Neural progenitor cell (in vitro differentiated cells): ENCODE results near the gene CCDC178. TPM values are rescaled to one million over a fixed set of nuclear protein-coding genes. Genes with fewer than 3 reads are reported as not detected.

ENCODE experiments used
- DNase-seq: peaks from one replicate; pipeline ENCODE4 v3.0.0-alpha.2; 2016; ENCODE audit warnings: low spot score
- H2AFZ ChIP-seq: fragments of 200-600 bp; sonication (generic); replicated peaks from 2 replicates; pipeline ENCODE4 v1.6.1; 2016; ENCODE audit warnings: antibody characterized with exemption
- H3F3A ChIP-seq: fragments of 200-600 bp; sonication (generic); 2 replicates; pipeline ENCODE4 v1.6.1; 2016; ENCODE audit warnings: antibody characterized with exemption, low read depth
- H3K27ac ChIP-seq: fragments of 200-600 bp; sonication (generic); 2 replicates; pipeline ENCODE4 v1.5.1; 2016; ENCODE audit warnings: mild to moderate bottlenecking
- H3K27me3 ChIP-seq: fragments of 200-600 bp; sonication (generic); 2 replicates; pipeline ENCODE4 v1.6.1; 2016; ENCODE audit warnings: mild to moderate bottlenecking, moderate library complexity
- H3K36me3 ChIP-seq: fragments of 200-600 bp; sonication (generic); 2 replicates; pipeline ENCODE4 v1.5.1; 2016
- H3K4me1 ChIP-seq: fragments of 200-600 bp; sonication (generic); 2 replicates; pipeline ENCODE4 v1.6.1; 2016; ENCODE audit warnings: mixed run types
- H3K4me2 ChIP-seq: fragments of 200-600 bp; sonication (generic); 2 replicates; pipeline ENCODE4 v1.6.1; 2016
- H3K4me3 ChIP-seq: fragments of 200-600 bp; sonication (generic); 2 replicates; pipeline ENCODE4 v1.5.1; 2016
- H3K79me2 ChIP-seq: fragments of 200-600 bp; sonication (generic); 2 replicates; pipeline ENCODE4 v1.6.1; 2016; ENCODE audit warnings: low read depth
- H3K9ac ChIP-seq: fragments of 200-600 bp; sonication (generic); 2 replicates; pipeline ENCODE4 v1.6.1; 2016
- H3K9me3 ChIP-seq: fragments of 200-600 bp; sonication (generic); 2 replicates; pipeline ENCODE4 v1.5.1; 2016; ENCODE audit warnings: low read depth
- H4K20me1 ChIP-seq: fragments of 200-600 bp; sonication (generic); 2 replicates; pipeline ENCODE4 v1.6.1; 2016; ENCODE audit warnings: low read depth
- H3K27ac Mint-ChIP-seq: 3 replicates; pipeline ENCODE4 v1.8.0; 2021; ENCODE audit warnings: mixed read lengths
- H3K27me3 Mint-ChIP-seq: 2 replicates; pipeline ENCODE4 v1.8.0; 2022; ENCODE audit warnings: low read depth, mild to moderate bottlenecking, inconsistent platforms, moderate library complexity, mixed read lengths; ENCODE audit not compliant: insufficient read depth
- H3K36me3 Mint-ChIP-seq: 3 replicates; pipeline ENCODE4 v1.8.0; 2021; ENCODE audit warnings: mixed read lengths
- H3K4me1 Mint-ChIP-seq: 3 replicates; pipeline ENCODE4 v1.8.0; 2021; ENCODE audit warnings: mixed read lengths
- H3K4me3 Mint-ChIP-seq: 3 replicates; pipeline ENCODE4 v1.8.0; 2021; ENCODE audit warnings: mild to moderate bottlenecking, moderate library complexity, mixed read lengths
- H3K9me3 Mint-ChIP-seq: 3 replicates; pipeline ENCODE4 v1.8.0; 2020; ENCODE audit warnings: mixed read lengths
- CTCF ChIP-seq: fragments of 200-600 bp; sonication (generic); IDR thresholded peaks from 2 replicates; pipeline ENCODE4 v1.5.1; 2017; ENCODE audit warnings: antibody characterized with exemption, mild to moderate bottlenecking
- EZH2 ChIP-seq: fragments of 200-600 bp; sonication (generic); IDR thresholded peaks from 2 replicates; pipeline ENCODE4 v1.6.1; 2017; ENCODE audit warnings: antibody characterized with exemption, mild to moderate bottlenecking, moderate library complexity
- EZH2phosphoT487 ChIP-seq: fragments of 200-600 bp; sonication (generic); IDR thresholded peaks from 2 replicates; pipeline ENCODE4 v1.6.1; 2017; ENCODE audit warnings: antibody characterized with exemption
- total RNA-seq: library from RNA; depleted of rRNA; stranded (reverse); fragments of >200 nt; gene quantifications from 2 replicates; pipeline ENCODE4 v1.2.3, GENCODE V29; 2015; ENCODE audit warnings: low replicate concordance

CCDC178 gene
- total RNA-seq, 1 donor from 2014 or later, result 0.51 TPM

GRCh38 chr18:33460681-33461080 is 20.2 kb upstream of the CCDC178 start:
- H3K27ac ChIP-seq, result no peak overlapping the region
- H3K27me3 ChIP-seq, result no peaks in the 10 kb centered on the region
- Mint-ChIP-seq H3K9me3 (no peaks in the 10 kb centered on the region), H3K4me3 (no peak overlapping the region), H3K36me3 (no peaks in the 10 kb centered on the region), H3K27me3 (no peaks in the 10 kb centered on the region), H3K4me1 (no peaks in the 10 kb centered on the region), H3K27ac (no peak overlapping the region)
- H3F3A ChIP-seq, result no peaks in the 10 kb centered on the region
- H3K4me1 ChIP-seq, result no peaks in the 10 kb centered on the region
- no peaks in the 10 kb centered on the region for H3K79me2 ChIP-seq
- DNase-seq, result no peak
- TF ChIP-seq EZH2, result no peak
- no peak for TF ChIP-seq EZH2phosphoT487
- TF ChIP-seq CTCF, result no peak
- no peak overlapping the region for H3K9ac ChIP-seq
- H3K4me2 ChIP-seq, result no peak overlapping the region
- no peak overlapping the region for H3K4me3 ChIP-seq
- H4K20me1 ChIP-seq, result no peaks in the 10 kb centered on the region
- no peaks in the 10 kb centered on the region for H3K9me3 ChIP-seq
- no peaks in the 10 kb centered on the region for H3K36me3 ChIP-seq
- H2AFZ ChIP-seq, result no peak overlapping the region

GRCh38 chr18:33459612-33460011 is 19.1 kb upstream of the CCDC178 start:
- Histone ChIP-seq H3K4me2 (no peak overlapping the region), H2AFZ (no peak overlapping the region), H4K20me1 (no peaks in the 10 kb centered on the region), H3K4me3 (no peak overlapping the region), H3K9me3 (no peaks in the 10 kb centered on the region), H3K4me1 (no peaks in the 10 kb centered on the region), H3K9ac (no peak overlapping the region), H3K27me3 (no peaks in the 10 kb centered on the region), H3K36me3 (no peaks in the 10 kb centered on the region), H3F3A (no peaks in the 10 kb centered on the region), H3K27ac (no peak overlapping the region), H3K79me2 (no peaks in the 10 kb centered on the region)
- TF ChIP-seq EZH2phosphoT487, result no peak
- no peak for TF ChIP-seq CTCF
- no peak for TF ChIP-seq EZH2
- Mint-ChIP-seq H3K4me3 (no peak overlapping the region), H3K36me3 (no peaks in the 10 kb centered on the region), H3K9me3 (no peaks in the 10 kb centered on the region), H3K27me3 (no peaks in the 10 kb centered on the region), H3K4me1 (no peaks in the 10 kb centered on the region), H3K27ac (no peak overlapping the region)
- no peak for DNase-seq

GRCh38 chr18:33446604-33447003 is 6.1 kb upstream of the CCDC178 start:
- H3K4me2 ChIP-seq, result no peak overlapping the region
- Mint-ChIP-seq H3K27ac (no peak overlapping the region), H3K27me3 (no peaks in the 10 kb centered on the region), H3K4me3 (no peak overlapping the region), H3K4me1 (no peaks in the 10 kb centered on the region), H3K36me3 (no peaks in the 10 kb centered on the region), H3K9me3 (no peaks in the 10 kb centered on the region)
- no peaks in the 10 kb centered on the region for H3K36me3 ChIP-seq
- H3K27me3 ChIP-seq, result peaks cover 7% of the 10 kb centered on the region
- no peaks in the 10 kb centered on the region for H3K4me1 ChIP-seq
- no peaks in the 10 kb centered on the region for H3K9me3 ChIP-seq
- H3K4me3 ChIP-seq, result no peak overlapping the region
- H2AFZ ChIP-seq, result no peak overlapping the region
- H3K9ac ChIP-seq, result no peak overlapping the region
- H3K27ac ChIP-seq, result no peak overlapping the region
- H4K20me1 ChIP-seq, result no peaks in the 10 kb centered on the region
- DNase-seq, result no peak
- H3K79me2 ChIP-seq, result no peaks in the 10 kb centered on the region
- H3F3A ChIP-seq, result no peaks in the 10 kb centered on the region
- TF ChIP-seq EZH2 (no peak), EZH2phosphoT487 (no peak), CTCF (no peak)
